Muscle of back (tissue), 11 donors: ENCODE results near the gene TTC7B. TPM values are rescaled to one million over a fixed set of nuclear protein-coding genes. Genes with fewer than 3 reads are reported as not detected.

Source experiments
- DNase-seq, 3 donors: peaks; one replicate each; pipeline versions ENCODE4 v3.0.0 to v3.0.0-alpha.2; 2013
- polyA plus RNA-seq, 10 donors: library from polyadenylated mRNA; unstranded; fragments of 120-200 nt; gene quantifications; one replicate each; pipeline ENCODE4 v1.2.1, GENCODE V29; 2013; ENCODE audit not compliant: insufficient read length in 10 of 10

The TTC7B gene
- polyA plus RNA-seq, 10 donors, result 29.4 to 44.0 (median 38.3) TPM

DNA sequence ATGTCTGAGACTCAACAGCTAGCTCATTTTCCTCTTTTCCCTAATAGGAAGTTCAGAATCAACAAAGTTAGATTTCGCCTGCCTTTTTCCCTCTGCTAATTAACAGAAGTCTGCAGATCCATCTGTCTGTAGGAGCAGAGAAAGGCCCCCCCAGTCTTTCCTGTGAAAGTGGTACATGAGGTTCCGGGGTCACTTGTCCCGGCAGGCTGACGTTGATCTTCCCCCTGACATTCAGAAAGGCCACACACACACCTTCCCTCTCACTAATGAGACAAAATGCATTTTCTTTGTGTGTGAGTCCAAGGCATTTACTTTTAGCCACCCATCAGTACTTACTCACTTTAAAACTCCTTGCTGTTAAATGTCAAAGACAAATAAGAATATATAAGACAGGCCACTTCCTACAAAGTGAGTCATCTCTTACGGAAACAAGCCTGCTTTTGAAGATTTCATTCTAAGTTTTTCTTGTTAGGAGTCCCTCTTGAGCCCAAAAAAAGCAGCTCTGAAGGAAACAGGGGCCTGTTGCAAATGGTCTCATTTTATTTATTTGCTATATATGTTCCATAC, 138.7 kb downstream of the TTC7B start:
- DNase-seq, result peak in 1 of 3 donors; percentile 46

DNA sequence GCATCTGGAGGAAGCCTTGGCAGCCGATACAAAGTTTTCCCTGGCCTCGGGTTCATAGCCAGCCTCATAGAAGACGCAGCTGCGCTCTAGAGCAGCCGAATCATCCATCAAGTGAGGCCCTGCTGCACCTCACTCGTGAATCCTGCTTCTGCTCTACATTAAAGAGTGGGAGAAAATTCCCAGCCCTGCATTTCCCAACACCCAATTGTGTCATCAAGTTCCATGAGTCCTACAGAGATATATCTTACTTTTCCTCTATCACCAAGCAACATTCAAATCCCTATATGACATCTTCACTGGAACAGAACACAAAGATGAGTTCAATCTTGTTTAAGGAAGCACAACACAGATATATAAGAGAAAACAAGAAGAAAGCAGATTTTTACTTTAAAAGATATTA, 139.3 kb downstream of the TTC7B start:
- peak in 2 of 3 donors; percentile 69 to 78 for DNase-seq

DNA sequence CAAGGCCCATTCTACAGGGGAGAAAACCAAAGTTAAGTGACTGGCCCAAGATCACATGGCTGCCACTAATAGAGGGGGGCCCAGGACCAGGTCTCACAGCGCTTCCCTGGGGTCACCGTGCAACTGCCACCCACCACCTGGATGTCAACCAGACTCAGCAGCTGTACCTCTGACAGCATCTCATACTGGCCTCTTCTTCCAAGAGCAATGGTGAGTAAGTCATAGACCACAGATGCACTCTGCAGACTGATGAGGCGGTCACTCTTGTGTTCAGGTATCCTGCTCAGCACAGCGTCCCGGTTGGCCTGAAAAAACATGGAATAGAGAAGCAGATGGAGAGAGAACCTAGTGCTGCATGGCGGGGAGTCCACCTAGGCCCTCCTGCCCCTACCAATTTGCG, 139.9 kb downstream of the TTC7B start:
- DNase-seq, result no peak

DNA sequence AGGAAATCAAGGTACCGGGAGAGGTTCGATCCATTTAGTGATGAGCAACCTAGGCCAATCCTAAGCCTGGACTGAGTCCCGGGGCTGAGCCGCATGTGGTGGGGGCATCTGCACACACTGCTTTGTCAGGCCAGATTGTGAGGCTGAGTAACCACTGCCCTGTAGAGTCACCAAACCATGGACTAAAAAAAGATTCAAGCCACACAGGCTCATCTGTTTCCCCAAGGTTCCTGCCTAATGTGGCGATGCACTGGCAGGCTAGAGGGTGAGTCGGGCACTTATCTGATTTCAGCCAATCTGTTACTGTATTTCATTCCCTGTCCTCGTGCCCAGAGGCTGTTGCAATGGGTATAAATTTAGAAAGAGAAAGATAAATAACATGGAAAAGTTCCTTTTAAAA, 140.8 kb downstream of the TTC7B start:
- no peak for DNase-seq

DNA sequence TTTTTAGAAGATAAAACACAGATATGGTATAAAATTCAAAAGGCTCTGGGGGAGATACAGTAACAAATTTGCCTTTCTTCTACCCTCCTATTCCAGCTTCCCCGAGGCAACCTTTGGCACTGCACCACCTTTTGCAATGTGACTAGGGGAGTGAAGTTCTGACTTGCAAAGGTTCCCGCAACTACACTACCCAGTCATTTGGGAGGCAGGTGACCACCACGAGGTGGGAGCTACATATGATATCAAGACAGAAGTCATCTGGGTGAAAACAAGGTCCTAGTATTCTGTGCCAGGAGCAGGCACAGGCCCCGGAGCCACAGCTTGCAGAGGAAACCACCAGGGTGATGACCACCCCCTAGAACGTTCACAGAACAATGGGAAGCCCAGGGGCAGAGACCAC, 141.5 kb downstream of the TTC7B start:
- DNase-seq, result no peak

DNA sequence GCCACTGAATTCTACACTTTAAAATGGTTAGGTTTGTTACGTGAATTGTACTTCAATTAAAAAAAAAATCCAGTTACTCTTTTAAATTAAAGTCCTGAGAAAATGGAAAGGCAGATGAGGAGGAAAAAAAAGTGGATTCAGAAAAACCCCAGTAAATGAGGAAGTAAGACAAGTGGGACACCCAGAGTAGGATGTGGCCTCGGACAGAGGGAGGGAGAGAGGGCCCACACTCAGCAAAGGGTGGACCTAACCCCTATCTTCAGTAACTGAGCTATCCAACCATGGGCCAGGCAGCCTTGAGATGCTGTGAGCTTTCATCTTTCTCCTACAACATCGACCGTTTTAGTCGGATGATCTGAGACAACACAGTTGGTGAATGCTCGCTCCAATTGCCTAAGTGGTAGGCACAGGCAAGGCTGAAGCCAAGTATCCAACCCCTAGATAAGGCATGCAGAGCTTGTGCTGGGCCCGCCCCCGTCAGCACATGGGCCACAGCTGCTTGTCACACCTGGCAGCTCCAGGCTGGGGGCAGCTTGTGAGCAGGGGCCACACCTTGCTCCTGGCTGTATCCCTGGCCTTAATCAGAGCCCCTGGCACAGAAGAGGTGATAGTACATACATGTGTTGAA, 142.1 kb downstream of the TTC7B start:
- no peak for DNase-seq

DNA sequence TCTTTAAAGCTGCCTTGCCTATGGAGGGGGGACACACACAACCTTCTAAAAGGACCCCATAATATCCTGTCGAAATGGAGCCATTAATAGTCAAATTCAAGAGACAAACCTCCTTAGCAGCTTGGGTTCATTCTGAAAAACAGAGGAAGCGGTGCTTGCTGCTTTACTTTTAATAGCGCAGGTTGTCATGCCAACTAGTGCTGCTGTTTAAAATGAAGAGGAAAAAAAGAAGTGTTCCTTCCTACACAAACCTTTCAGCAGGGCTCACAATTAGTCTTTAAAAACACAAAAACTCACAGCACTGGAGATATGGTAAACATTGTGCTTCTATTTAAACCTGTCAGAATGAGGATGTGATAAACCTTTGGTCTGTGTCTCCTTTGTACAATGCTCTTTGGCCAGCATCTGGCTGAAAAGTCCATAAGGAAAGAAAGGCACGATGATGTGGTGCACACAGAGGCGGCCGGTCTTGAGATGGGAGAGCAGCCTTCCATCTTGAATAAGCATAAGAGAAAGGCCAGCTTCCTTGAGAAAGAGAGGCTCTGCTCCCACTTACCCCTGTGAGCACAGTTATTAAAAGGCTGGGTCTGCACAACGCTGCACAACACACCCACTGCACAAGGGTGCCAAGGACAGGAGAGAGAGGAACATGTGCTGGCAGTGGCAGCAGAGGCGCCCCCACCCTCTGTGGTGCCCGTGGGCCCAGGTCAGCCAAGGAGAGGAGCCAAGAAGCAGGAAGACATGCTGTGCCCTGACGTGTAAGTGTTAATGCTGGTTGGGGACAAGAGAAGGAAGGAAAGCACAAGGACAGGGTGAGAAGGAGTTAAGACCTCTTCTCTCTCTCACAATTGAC, 144.6 kb downstream of the TTC7B start:
- DNase-seq, result no peak

DNA sequence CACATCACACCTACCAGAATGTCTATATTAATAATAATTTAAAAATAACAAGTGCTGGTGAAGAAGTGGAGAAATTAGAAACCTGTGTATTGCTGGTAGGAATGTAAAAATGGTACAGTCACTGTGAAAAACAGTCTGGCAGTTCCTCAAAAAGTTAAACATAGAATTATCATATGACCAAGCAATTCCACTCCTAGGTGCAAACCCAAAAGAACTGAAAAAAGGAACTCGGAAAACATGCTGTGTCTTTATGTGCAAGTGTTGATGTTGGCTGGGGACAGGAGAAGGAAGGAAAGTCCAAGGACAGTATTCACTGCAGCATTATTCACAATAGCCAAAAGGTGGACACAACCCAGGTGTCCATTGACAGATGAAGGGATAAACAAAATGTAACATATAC, 146.5 kb downstream of the TTC7B start:
- no peak for DNase-seq

DNA sequence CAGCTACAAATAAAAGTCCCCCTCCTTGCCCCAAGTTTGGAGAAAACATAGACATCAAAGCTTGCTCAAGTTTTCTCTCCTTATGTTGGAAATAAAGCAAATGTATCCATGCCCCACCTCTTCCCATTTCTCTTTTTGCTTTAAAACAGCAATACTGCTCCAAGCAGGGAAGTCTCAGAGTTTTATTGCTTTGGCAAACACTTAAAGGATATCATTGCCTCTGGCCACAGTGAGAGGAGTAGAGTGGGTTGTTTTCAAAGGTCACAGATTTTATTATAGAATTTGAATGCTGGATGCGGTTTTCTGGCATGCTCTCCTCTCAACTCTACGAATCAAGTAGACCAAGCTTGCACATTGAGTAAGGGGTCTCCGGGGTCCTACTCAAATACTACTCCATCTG, 149.7 kb downstream of the TTC7B start:
- DNase-seq, result peak in 1 of 3 donors; percentile 48

DNA sequence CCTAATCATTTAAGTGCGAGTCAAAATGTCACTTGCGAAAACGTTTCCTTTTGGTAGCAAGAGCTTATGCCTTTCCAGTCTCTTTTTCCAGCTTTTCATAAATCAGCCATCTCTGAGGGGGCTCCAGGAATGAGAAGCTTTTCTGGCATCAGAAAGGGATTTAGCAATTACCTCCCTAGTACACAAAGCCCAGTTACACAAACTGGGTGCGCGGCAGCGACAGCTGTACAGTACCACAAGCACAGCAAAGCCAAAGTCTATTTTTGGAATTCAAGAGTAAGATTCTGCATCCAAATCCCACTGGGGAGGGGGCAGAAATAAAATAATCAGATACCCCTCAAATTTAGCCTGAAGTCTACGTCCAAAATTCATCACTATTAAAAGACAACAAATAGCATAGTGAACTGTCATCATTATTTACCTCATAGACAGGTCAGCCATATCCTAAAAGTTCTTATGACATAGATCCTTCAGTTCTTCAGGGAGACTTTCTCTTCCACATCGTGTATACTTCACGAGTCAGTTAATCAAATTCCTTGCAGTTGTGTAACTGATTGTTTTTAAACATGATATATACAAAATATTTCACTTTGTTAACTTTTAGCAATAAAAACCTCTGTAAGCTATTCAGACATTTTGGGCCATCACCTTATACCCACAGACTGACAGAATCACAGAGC, 150.8 kb downstream of the TTC7B start:
- DNase-seq, result peak in 2 of 3 donors; percentile 40 to 54

DNA sequence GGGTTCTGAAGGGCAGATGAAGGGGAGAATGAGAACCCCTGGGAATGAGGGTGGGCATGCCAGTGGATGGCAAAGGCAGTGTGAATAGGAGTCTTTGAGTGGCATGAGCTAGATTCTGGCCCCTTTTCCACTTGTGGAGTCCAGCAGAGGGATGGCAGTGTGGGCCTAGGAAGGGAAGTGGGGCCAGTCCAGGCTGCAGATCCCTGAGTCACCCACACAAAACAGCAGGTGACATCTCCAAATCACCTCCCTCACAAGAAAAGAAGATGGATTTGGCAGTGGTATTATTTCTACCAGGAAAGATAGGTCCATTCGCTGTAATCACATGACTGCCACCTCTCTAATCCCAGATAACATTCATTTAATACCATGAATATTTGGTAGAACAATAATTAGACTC, 151.3 kb downstream of the TTC7B start:
- no peak for DNase-seq

DNA sequence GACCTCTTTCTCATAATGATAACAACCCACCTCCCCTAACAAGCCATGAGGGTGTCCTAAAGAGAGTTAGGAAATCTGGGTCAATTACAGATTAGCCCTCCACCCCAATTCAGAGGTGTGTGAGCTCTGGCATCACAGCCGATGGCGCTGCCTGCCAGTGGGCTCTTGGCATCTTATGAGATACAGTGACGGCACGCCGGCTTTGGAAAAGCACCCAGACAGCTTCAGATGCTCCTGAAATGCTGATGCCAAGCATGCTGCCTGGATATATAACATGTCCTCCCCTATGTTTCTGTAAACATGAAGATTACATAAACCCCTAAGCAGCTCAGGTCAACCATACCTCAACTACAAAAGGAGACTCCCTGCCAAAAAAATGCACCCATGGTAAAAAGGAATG, 152.6 kb downstream of the TTC7B start:
- no peak for DNase-seq

DNA sequence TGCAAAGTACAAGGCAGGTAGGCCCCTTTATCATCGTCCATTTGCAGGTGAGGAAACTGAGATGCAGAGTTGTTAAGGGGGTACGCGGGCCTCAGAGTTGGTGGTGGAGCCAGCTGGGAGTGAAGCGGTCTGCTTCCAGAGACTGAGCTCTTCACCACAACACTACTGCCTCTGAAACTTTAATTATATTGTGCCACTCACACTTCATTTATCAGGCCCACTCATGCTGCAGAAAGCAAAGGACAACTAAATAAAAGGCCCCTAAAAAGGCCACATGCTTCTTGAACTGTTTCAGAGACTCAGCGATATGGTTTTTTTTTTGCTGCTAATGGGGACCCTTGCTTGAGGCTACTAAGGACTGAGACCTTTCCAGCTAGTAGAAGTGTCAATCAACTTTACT, 153.1 kb downstream of the TTC7B start:
- DNase-seq, result no peak

DNA sequence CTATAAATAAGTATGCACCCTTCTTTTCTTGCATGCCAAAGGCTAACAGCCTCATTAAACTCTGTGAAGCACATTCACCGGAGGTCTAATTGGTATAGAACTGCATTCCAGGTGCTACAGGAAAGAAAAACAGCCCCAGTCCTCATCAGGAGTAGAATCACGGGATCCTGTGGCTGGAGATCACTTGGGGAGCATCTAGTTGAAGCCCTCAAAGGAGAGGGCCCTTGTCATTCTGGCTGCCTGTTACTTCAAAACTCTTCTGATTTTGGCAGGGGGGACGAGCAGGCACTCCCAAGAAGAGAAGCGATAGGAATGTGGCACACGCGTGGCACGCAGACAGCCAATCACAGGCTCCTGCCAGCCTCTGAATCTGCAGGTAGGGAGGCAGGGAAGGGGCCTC, 154.4 kb downstream of the TTC7B start:
- no peak for DNase-seq

DNA sequence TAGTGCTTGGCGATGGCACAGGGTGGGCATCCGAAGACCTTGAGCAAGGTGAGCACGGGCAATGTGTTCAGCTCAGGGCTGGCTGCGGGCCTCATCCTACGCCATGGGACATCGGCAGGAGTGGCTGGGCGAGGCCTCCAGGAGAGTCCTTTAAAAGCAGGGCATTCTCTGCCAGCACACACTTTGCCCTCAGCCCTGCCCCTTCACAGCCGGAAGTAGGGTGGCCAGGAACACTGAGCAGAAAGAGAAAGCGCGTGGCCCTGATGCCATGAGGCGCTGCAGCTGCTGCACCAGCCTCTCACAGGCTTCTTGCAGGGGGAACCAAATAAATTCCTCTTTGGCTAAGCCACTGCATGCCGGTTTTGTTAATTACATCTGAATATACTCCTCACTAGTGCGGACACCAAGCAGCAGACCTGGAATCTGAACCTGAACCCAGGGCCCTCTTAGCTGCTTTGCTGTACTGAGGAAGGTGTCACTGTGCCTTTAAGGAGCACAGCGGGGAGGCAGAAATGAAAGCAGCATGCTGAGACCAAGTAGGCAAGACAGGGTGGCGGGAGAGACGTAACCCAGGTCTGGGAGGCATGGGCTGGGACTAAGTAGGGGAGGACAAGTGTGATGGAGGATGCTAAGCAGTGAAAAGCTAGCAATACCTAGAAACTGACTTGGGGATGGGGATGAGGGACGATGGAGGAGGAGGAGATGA, 155.2 kb downstream of the TTC7B start:
- no peak for DNase-seq

DNA sequence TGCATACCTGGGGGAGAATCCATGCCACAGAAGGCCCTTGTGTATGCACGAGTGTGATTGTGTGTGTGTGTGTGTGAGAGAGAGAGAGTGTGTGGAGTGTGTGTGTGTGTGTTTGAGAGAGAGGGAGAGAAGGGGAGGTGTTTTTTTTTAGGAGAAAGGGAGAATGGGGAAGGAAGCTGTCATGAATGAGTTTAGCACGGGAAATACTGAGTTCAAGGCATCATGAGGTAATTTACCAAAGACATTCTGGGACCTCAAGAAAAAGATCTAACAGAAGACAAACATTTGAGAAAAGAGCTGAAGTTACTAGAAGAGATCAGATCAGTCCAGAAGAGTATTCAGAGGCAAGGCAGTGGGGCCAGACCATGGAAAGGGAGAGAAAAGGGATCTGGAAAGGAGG, 157.1 kb downstream of the TTC7B start:
- DNase-seq, result no peak

DNA sequence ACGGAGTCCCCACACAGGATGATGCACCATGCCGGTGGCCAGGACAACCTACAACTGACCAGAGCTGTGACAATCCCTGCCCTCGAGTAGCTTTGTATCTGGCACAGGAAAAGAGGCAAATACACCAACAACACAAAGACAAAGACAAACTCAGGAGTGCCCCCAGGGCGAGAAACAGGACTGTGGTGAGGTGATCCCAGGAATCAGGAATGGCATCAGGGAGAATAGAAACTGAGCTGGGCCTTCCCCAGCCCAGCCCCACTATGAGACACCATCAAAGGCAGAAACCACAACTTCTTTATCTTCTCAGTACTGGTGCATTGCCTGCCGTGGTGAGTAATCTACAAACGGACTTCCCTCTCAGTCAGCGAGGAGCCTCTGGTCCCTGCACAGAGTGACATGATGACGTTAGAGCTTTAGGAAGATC, 157.7 kb downstream of the TTC7B start:
- DNase-seq, result no peak

DNA sequence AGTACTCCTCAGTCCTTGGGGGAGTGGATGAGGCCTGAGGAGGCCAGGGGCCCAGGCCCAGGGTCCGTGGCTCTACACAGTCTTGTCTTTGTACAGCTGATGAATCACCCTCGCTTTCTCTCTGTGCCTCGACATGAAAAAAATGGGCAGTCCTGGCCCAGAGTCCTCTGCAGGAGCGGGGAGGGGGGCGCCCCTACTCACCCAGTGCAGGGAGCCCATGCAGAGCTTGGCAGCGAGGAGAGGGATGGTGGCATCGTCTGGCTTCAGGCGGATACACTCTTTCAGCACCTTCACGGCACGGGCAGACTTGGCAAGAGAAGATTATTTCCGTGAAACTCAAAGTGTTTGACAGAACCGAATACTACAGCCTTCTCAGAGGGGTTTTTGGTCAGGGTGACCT, 159.3 kb downstream of the TTC7B start:
- no peak for DNase-seq

DNA sequence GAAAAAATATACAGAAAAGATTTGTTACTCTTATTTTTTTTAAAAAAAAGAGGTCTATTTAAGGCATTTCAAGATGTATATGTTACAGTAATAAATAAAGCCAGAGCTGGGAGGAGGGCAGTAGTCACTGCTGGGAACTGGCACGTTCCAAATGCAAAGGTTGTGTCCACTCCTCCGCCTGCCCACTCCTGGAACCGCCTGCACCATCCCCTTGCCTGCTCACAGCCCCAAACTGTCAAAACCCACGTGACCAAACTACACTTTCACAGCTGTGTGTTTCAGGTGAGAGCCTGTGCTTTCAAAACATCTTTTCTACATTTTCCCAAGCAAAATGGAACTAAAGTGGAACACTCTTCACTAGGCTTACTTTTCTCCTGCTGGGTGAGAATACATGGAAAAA, 160.4 kb downstream of the TTC7B start:
- DNase-seq, result no peak

DNA sequence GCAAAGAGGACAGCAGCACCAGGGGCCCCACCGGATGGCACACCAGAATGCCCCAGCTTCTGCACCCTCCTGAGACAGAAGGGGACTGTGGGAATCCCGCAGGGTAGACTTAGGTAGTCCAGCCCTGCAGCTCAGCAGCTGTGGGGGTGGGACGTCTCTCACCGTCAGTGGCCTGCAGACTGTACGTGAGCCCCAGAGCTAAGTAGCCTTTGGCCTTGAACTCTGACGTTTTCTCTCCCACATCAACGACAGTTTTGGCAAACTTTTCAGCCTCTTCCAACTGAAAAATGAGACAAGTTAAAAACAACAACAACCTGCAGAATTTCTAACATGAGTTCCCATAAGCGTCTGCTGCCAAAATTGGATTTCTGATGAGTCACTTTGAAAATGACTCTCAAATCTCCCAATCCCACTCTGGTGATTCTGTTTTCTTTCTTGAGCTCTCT, 161.4 kb downstream of the TTC7B start:
- DNase-seq, result no peak

DNA sequence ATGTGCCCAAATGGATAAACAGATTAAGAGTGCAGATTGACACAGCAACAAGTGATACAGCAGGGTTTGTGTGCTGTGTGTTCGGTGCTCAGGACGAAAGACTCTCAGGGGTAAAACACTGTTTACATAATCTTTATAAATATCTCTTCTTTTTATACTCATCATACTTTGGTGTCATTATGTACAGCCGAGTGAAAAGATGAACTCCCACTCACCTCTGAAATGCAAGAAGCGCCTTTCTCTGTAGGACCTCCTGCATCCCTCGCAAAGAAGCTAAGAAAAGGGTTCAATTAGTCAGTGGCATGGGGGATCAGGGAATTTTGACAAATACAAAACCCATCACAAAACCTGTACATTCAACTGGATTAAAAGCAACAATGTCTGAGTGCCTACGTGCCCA, 163.6 kb downstream of the TTC7B start:
- DNase-seq, result no peak
